Endothelial cell (in vitro differentiated cells): ENCODE data around the gene ETV4. TPM values are rescaled to one million over a fixed set of nuclear protein-coding genes. Genes with fewer than 3 reads are reported as not detected.

Experiments used
- DNase-seq: peaks from one replicate; pipeline ENCODE4 v3.0.0; 2021; ENCODE audit warnings: low spot score
- H3K27ac Mint-ChIP-seq: one replicate; pipeline ENCODE4 v1.8.0; 2021; ENCODE audit warnings: mixed read lengths, inconsistent platforms; ENCODE audit not compliant: unreplicated experiment
- H3K27me3 Mint-ChIP-seq: one replicate; pipeline ENCODE4 v1.8.0; 2021; ENCODE audit warnings: mild to moderate bottlenecking, moderate library complexity, mixed read lengths, inconsistent platforms; ENCODE audit not compliant: unreplicated experiment
- H3K36me3 Mint-ChIP-seq: one replicate; pipeline ENCODE4 v1.8.0; 2021; ENCODE audit warnings: mild to moderate bottlenecking, low read depth, mixed read lengths, inconsistent platforms; ENCODE audit not compliant: unreplicated experiment
- H3K4me1 Mint-ChIP-seq: one replicate; pipeline ENCODE4 v1.8.0; 2021; ENCODE audit warnings: mild to moderate bottlenecking, mixed read lengths, inconsistent platforms; ENCODE audit not compliant: unreplicated experiment
- H3K4me3 Mint-ChIP-seq: one replicate; pipeline ENCODE4 v1.8.0; 2021; ENCODE audit warnings: mild to moderate bottlenecking, mixed read lengths, inconsistent platforms; ENCODE audit not compliant: unreplicated experiment
- H3K9me3 Mint-ChIP-seq: one replicate; pipeline ENCODE4 v1.8.0; 2021; ENCODE audit warnings: mixed read lengths, inconsistent platforms; ENCODE audit not compliant: unreplicated experiment
- CTCF ChIP-seq: fragments of 200-600 bp; sonication (generic); IDR thresholded peaks from one replicate; pipeline ENCODE4 v1.5.0; 2021; ENCODE audit warnings: antibody characterized with exemption; ENCODE audit not compliant: unreplicated experiment
- total RNA-seq: library from RNA; stranded (reverse); fragmentation: NEBNext Ultra II Directional; extraction: Animal tissue kit (Norgen Biotek cat#: 25700); gene quantifications from one replicate; pipeline ENCODE4 v1.2.1, GENCODE V29; 2021; ENCODE audit not compliant: unreplicated experiment

The ETV4 gene
- total RNA-seq, 1 donor from 2014 or later: 37.1 TPM

GRCh38 chr17:43563600-43564594 lies 17.8 kb upstream of the ETV4 start:
- Mint-ChIP-seq H3K36me3 (no peaks in the 10 kb centered on the region), H3K27me3 (peaks cover 5% of the 10 kb centered on the region), H3K27ac (no peak overlapping the region), H3K9me3 (no peaks in the 10 kb centered on the region), H3K4me1 (peaks cover 16% of the 10 kb centered on the region), H3K4me3 (no peak overlapping the region)
- no peak for TF ChIP-seq CTCF
- DNase-seq: no peak

- no peak overlapping the region for H3K27ac Mint-ChIP-seq
- no peaks in the 10 kb centered on the region for H3K9me3 Mint-ChIP-seq
- no peak overlapping the region for H3K4me3 Mint-ChIP-seq
- H3K4me1 Mint-ChIP-seq: peaks cover 16% of the 10 kb centered on the region
- no peak for TF ChIP-seq CTCF
- peaks cover 4% of the 10 kb centered on the region for H3K27me3 Mint-ChIP-seq
- no peaks in the 10 kb centered on the region for H3K36me3 Mint-ChIP-seq
- no peak for DNase-seq
These were observed 16.8 kb upstream of the ETV4 start for GRCh38 chr17:43562679-43563599.

GRCh38 chr17:43560461-43561427 lies 14.6 kb upstream of the ETV4 start:
- DNase-seq: no peak
- no peak for TF ChIP-seq CTCF
- H3K27me3 Mint-ChIP-seq: peaks cover 6% of the 10 kb centered on the region
- H3K4me3 Mint-ChIP-seq: no peak overlapping the region
- peaks cover 16% of the 10 kb centered on the region for H3K4me1 Mint-ChIP-seq
- H3K27ac Mint-ChIP-seq: no peak overlapping the region
- H3K9me3 Mint-ChIP-seq: no peaks in the 10 kb centered on the region
- no peaks in the 10 kb centered on the region for H3K36me3 Mint-ChIP-seq

GRCh38 chr17:43559161-43559816 lies 13.1 kb upstream of the ETV4 start:
- no peak for TF ChIP-seq CTCF
- no peak overlapping the region for H3K27ac Mint-ChIP-seq

More at GRCh38 chr17:43559161-43559816, 13.1 kb upstream of the ETV4 start:
- Mint-ChIP-seq H3K4me1 (peaks cover 16% of the 10 kb centered on the region), H3K4me3 (no peak overlapping the region), H3K9me3 (no peaks in the 10 kb centered on the region), H3K36me3 (no peaks in the 10 kb centered on the region), H3K27me3 (peaks cover 1% of the 10 kb centered on the region)
- DNase-seq: no peak
